Hepatocyte (in vitro differentiated cells): ENCODE results near the gene COBL. TPM values are rescaled to one million over a fixed set of nuclear protein-coding genes. Genes with fewer than 3 reads are reported as not detected.

Experiments used
- DNase-seq: peaks from one replicate; pipeline ENCODE4 v3.0.0-alpha.2; 2016; ENCODE audit warnings: low spot score
- H2AFZ ChIP-seq: fragments of 200-600 bp; sonication (generic); 2 replicates; pipeline ENCODE4 v1.6.0; 2016; ENCODE audit warnings: antibody characterized with exemption, mild to moderate bottlenecking
- H3K27ac ChIP-seq: fragments of 200-600 bp; sonication (generic); 2 replicates; pipeline ENCODE4 v1.5.1; 2016; ENCODE audit warnings: mild to moderate bottlenecking
- H3K27me3 ChIP-seq: fragments of 200-600 bp; sonication (generic); 2 replicates; pipeline ENCODE4 v1.6.1; 2016
- H3K36me3 ChIP-seq: fragments of 200-600 bp; sonication (generic); replicated peaks from 2 replicates; pipeline ENCODE4 v1.5.1; 2016; ENCODE audit warnings: low read depth; ENCODE audit not compliant: insufficient read depth
- H3K4me1 ChIP-seq: fragments of 200-600 bp; sonication (generic); 2 replicates; pipeline ENCODE4 v1.5.1; 2016; ENCODE audit warnings: mild to moderate bottlenecking, moderate library complexity; ENCODE audit not compliant: insufficient read depth
- H3K4me2 ChIP-seq: fragments of 200-600 bp; sonication (generic); 2 replicates; pipeline ENCODE4 v1.6.0; 2016
- H3K4me3 ChIP-seq: fragments of 200-600 bp; sonication (generic); 2 replicates; pipeline ENCODE4 v1.5.1; 2016; ENCODE audit warnings: mild to moderate bottlenecking
- H3K79me2 ChIP-seq: fragments of 200-600 bp; sonication (generic); 2 replicates; pipeline ENCODE4 v1.6.0; 2017; ENCODE audit warnings: mild to moderate bottlenecking
- H3K9me2 ChIP-seq: fragments of 200-600 bp; sonication (generic); replicated peaks from 2 replicates; pipeline ENCODE4 v1.6.0; 2017; ENCODE audit warnings: mild to moderate bottlenecking; ENCODE audit not compliant: insufficient read depth
- H3K9me3 ChIP-seq: fragments of 200-600 bp; sonication (generic); 2 replicates; pipeline ENCODE4 v1.5.1; 2016; ENCODE audit warnings: low read depth, mild to moderate bottlenecking
- H4K20me1 ChIP-seq: fragments of 200-600 bp; sonication (generic); 2 replicates; pipeline ENCODE4 v1.6.0; 2016; ENCODE audit warnings: mild to moderate bottlenecking; ENCODE audit not compliant: insufficient read depth, poor library complexity, severe bottlenecking
- CTCF ChIP-seq: fragments of 200-600 bp; sonication (generic); IDR thresholded peaks from 2 replicates; pipeline ENCODE4 v1.5.1; 2016; ENCODE audit warnings: antibody characterized with exemption, mild to moderate bottlenecking; ENCODE audit not compliant: poor library complexity
- EZH2 ChIP-seq: fragments of 200-600 bp; sonication (generic); IDR thresholded peaks from 2 replicates; pipeline ENCODE4 v1.6.1; 2016; ENCODE audit warnings: antibody characterized with exemption, mild to moderate bottlenecking, borderline replicate concordance
- EZH2phosphoT487 ChIP-seq: fragments of 200-600 bp; sonication (generic); IDR thresholded peaks from one replicate; pipeline ENCODE4 v1.6.1; 2018; ENCODE audit warnings: antibody characterized with exemption, mild to moderate bottlenecking, low read depth, moderate library complexity; ENCODE audit not compliant: unreplicated experiment, severe bottlenecking
- WGBS: methylation state at CpG from one replicate; pipeline ENCODE4 v1.1.6; 2016; ENCODE audit warnings: low lambda C conversion rate; ENCODE audit errors: missing lambda C conversion rate; 5-methylcytosine and 5-hydroxymethylcytosine counted together
- polyA plus RNA-seq: library from polyadenylated mRNA; unstranded; fragments of >200 nt; fragmentation: Nextera tagmentation; extraction: Ambion mirVana; gene quantifications from 2 replicates; pipeline ENCODE4 v1.2.1, GENCODE V29; 2016
- total RNA-seq: library from RNA; depleted of rRNA; stranded (reverse); fragments of >200 nt; gene quantifications from 2 replicates; pipeline ENCODE4 v1.2.3, GENCODE V29; 2014

The COBL gene
- total and polyA plus RNA-seq, 2 experiments from 2014 or later, result 7.8 to 20.5 TPM

- no peaks in the 10 kb centered on the region for H3K79me2 ChIP-seq
- H3K36me3 ChIP-seq, result no peaks in the 10 kb centered on the region
- H3K27me3 ChIP-seq, result no peaks in the 10 kb centered on the region
- H3K4me2 ChIP-seq, result no peak overlapping the region
- DNase-seq, result no peak
- no peaks in the 10 kb centered on the region for H3K4me1 ChIP-seq
- H3K4me3 ChIP-seq, result no peak overlapping the region
- H3K27ac ChIP-seq, result no peak overlapping the region
- no peaks in the 10 kb centered on the region for H4K20me1 ChIP-seq
- no peaks in the 10 kb centered on the region for H3K9me3 ChIP-seq
- no peak for TF ChIP-seq EZH2
- no peak for TF ChIP-seq CTCF
- TF ChIP-seq EZH2phosphoT487, result no peak
- 94% methylated on average over 12 of the region's 12 CpGs for WGBS
- no peaks in the 10 kb centered on the region for H3K9me2 ChIP-seq
- H2AFZ ChIP-seq, result no peak overlapping the region
These were observed 231.4 kb downstream of the COBL start for GRCh38 chr7:51085034-51085692.

GRCh38 chr7:51084121-51084520 lies 232.5 kb downstream of the COBL start:
- WGBS, result 89% methylated on average over 8 of the region's 8 CpGs

GRCh38 chr7:51082940-51083533 lies 233.6 kb downstream of the COBL start:
- Histone ChIP-seq H3K9me3 (no peaks in the 10 kb centered on the region), H3K79me2 (no peaks in the 10 kb centered on the region), H3K36me3 (no peaks in the 10 kb centered on the region), H2AFZ (no peak overlapping the region), H3K4me2 (no peak overlapping the region), H3K9me2 (no peaks in the 10 kb centered on the region), H3K27ac (no peak overlapping the region), H3K4me1 (no peaks in the 10 kb centered on the region), H4K20me1 (no peaks in the 10 kb centered on the region), H3K4me3 (no peak overlapping the region), H3K27me3 (no peaks in the 10 kb centered on the region)
- no peak for TF ChIP-seq EZH2
- no peak for TF ChIP-seq EZH2phosphoT487
- no peak for TF ChIP-seq CTCF
- 89% methylated on average over 11 of the region's 14 CpGs for WGBS
- no peak for DNase-seq

More at GRCh38 chr7:51084121-51084520, 232.5 kb downstream of the COBL start:
- TF ChIP-seq EZH2, result no peak
- no peak for TF ChIP-seq EZH2phosphoT487
- TF ChIP-seq CTCF, result no peak
- Histone ChIP-seq H3K9me3 (no peaks in the 10 kb centered on the region), H3K4me1 (no peaks in the 10 kb centered on the region), H3K4me3 (no peak overlapping the region), H4K20me1 (no peaks in the 10 kb centered on the region), H3K9me2 (no peaks in the 10 kb centered on the region), H3K4me2 (no peak overlapping the region), H2AFZ (no peak overlapping the region), H3K27ac (no peak overlapping the region), H3K36me3 (no peaks in the 10 kb centered on the region), H3K27me3 (no peaks in the 10 kb centered on the region), H3K79me2 (no peaks in the 10 kb centered on the region)
- no peak for DNase-seq
